AG09309 (cell line): Measurements from ENCODE around the gene IGFBP1.
A peak's percentile ranks its signal among the peaks of the same experiment; 100 is the strongest.

Experiments used
- DNase-seq: peaks from one replicate; pipeline ENCODE4 v3.0.0-alpha.2; 2010; ENCODE audit warnings: low read depth
- H3K4me3 ChIP-seq: 2 replicates; pipeline ENCODE4 v1.5.1; 2011; ENCODE audit warnings: mild to moderate bottlenecking, low read depth, low read length, moderate library complexity; ENCODE audit not compliant: control insufficient read depth
- CTCF ChIP-seq: IDR thresholded peaks from 2 replicates; pipeline ENCODE4 v1.5.1; 2011; ENCODE audit warnings: mild to moderate bottlenecking, low read depth, low read length, inconsistent platforms; ENCODE audit not compliant: insufficient read depth, control insufficient read depth; ENCODE audit errors: missing control alignments

IGFBP1 gene

GRCh38 chr7:45876519-45876918 is 11.8 kb upstream of the IGFBP1 start:
- no peak for DNase-seq
- TF ChIP-seq CTCF, result no peak
- H3K4me3 ChIP-seq, result no peak overlapping the region

- DNase-seq, result no peak
- TF ChIP-seq CTCF, result no peak
- no peak overlapping the region for H3K4me3 ChIP-seq
These were observed 9.7 kb upstream of the IGFBP1 start for GRCh38 chr7:45878457-45879144.

GRCh38 chr7:45880433-45880860 is 7.8 kb upstream of the IGFBP1 start:
- no peak overlapping the region for H3K4me3 ChIP-seq
- no peak for TF ChIP-seq CTCF

GRCh38 chr7:45881280-45881758 is 7.0 kb upstream of the IGFBP1 start:
- no peak for DNase-seq
- TF ChIP-seq CTCF, result no peak
- H3K4me3 ChIP-seq, result no peak overlapping the region

More at GRCh38 chr7:45880433-45880860, 7.8 kb upstream of the IGFBP1 start:
- no peak for DNase-seq

GRCh38 chr7:45881759-45882464 is 6.4 kb upstream of the IGFBP1 start:
- H3K4me3 ChIP-seq, result no peak overlapping the region
- peak; percentile 83 for DNase-seq
- no peak for TF ChIP-seq CTCF

GRCh38 chr7:45882465-45882810 is 5.8 kb upstream of the IGFBP1 start:
- TF ChIP-seq CTCF, result no peak
- DNase-seq, result no peak

More at GRCh38 chr7:45882465-45882810, 5.8 kb upstream of the IGFBP1 start:
- H3K4me3 ChIP-seq, result no peak overlapping the region
